K562 (cell line): ENCODE measurements around the gene ESR2.

ENCODE experiments used
- BRF1 ChIP-seq: IDR thresholded peaks from 3 replicates; pipeline ENCODE4 v1.6.1; 2011; ENCODE audit warnings: borderline replicate concordance, mild to moderate bottlenecking; ENCODE audit not compliant: insufficient read length; ENCODE audit errors: extremely low read depth
- CGGBP1 ChIP-seq: fragments of 250-450 bp; sonication (Bioruptor Pico); IDR thresholded peaks from 2 replicates; pipeline ENCODE4 v1.9.0; 2021; ENCODE audit warnings: mild to moderate bottlenecking
- CHD1 ChIP-seq: fragments of 200-600 bp; sonication (generic); IDR thresholded peaks from one replicate; pipeline ENCODE4 v1.6.1; 2012; ENCODE audit warnings: mild to moderate bottlenecking, moderate library complexity, low read length, inconsistent platforms
- EZH2 ChIP-seq: IDR thresholded peaks from 2 replicates; pipeline ENCODE4 v1.6.1; 2012; ENCODE audit warnings: low read depth, mild to moderate bottlenecking, inconsistent platforms, low read length, borderline replicate concordance
- HNRNPL ChIP-seq: fragments of 200-400 bp; formaldehyde crosslinking; IDR thresholded peaks from 2 replicates; pipeline ENCODE4 v1.6.1; 2017; ENCODE audit warnings: low read depth, mild to moderate bottlenecking, low read length
- PRPF4 ChIP-seq: fragments of 200-400 bp; formaldehyde crosslinking; IDR thresholded peaks from one replicate; pipeline ENCODE4 v1.6.1; 2017; ENCODE audit warnings: low read length, low read depth, mild to moderate bottlenecking; ENCODE audit not compliant: insufficient read depth, poor library complexity, severe bottlenecking
- ZBTB8A ChIP-seq: fragments of 450-650 bp; IDR thresholded peaks from 2 replicates; pipeline ENCODE4 v1.6.1; 2018; ENCODE audit warnings: mild to moderate bottlenecking, moderate library complexity; ENCODE audit not compliant: partially characterized antibody

GRCh38 chr14:64098120-64098519 lies 196.1 kb downstream of the ESR2 start:
- TF ChIP-seq EZH2 (no peak), CGGBP1 (CRISPR knock-in tag) (no peak), ZBTB8A (no peak), BRF1 (no peak), HNRNPL (no peak), PRPF4 (no peak), CHD1 (no peak)
